AG04450 (cell line): ENCODE results near the gene CRLF3. TPM values are rescaled to one million over a fixed set of nuclear protein-coding genes. Genes with fewer than 3 reads are reported as not detected.
A peak's percentile ranks its signal among the peaks of the same experiment; 100 is the strongest.

Experiments
- CTCF ChIA-PET: fragments of 300-600, 350-600 bp; formaldehyde crosslinking; extraction: SDS; loops from one replicate; lab custom pipeline; 2022; ENCODE audit warnings: antibody characterized with exemption, inconsistent platforms; lab: Charles Lee
- POLR2A ChIA-PET: fragments of 350-600 bp; formaldehyde crosslinking; extraction: SDS; loops from one replicate; lab custom pipeline; 2021; ENCODE audit warnings: antibody characterized with exemption, inconsistent platforms; lab: Yijun Ruan, JAX
- DNase-seq: peaks from one replicate; pipeline ENCODE4 v3.0.0-alpha.2; 2011; ENCODE audit warnings: low read depth, low spot score
- H3K27ac ChIP-seq: one replicate; pipeline ENCODE4 v1.5.1; 2012; ENCODE audit warnings: low read depth, low read length, control low read depth
- H3K27me3 ChIP-seq: one replicate; pipeline ENCODE4 v1.6.0; 2012; ENCODE audit warnings: low read length; ENCODE audit not compliant: control insufficient read depth, insufficient read depth
- H3K4me3 ChIP-seq: 2 replicates; pipeline ENCODE4 v1.5.1; 2011; ENCODE audit warnings: mild to moderate bottlenecking, low read depth, low read length, control low read depth
- H3K9me3 ChIP-seq: 2 replicates; pipeline ENCODE4 v1.5.1; 2012; ENCODE audit warnings: low read length; ENCODE audit not compliant: control insufficient read depth, insufficient read depth
- CTCF ChIP-seq: IDR thresholded peaks from 2 replicates; pipeline ENCODE4 v1.5.1; 2011; ENCODE audit warnings: low read depth, low read length, control low read depth, inconsistent platforms
- polyA plus RNA-seq: library from polyadenylated mRNA; depleted of rRNA; stranded (reverse); fragments of >200 nt; gene quantifications from 2 replicates; pipeline ENCODE4 v1.2.3, GENCODE V29; 2011

Gene CRLF3
- polyA plus RNA-seq, 1 experiment: 10.1 TPM

- POLR2A ChIA-PET: no interaction called here
- H3K27ac ChIP-seq: no peak overlapping the region
- H3K27me3 ChIP-seq: no peaks in the 10 kb centered on the region
- CTCF ChIA-PET: no interaction called here
- TF ChIP-seq CTCF: no peak
- no peaks in the 10 kb centered on the region for H3K9me3 ChIP-seq
- DNase-seq: no peak
- H3K4me3 ChIP-seq: no peak overlapping the region
Observed at GRCh38 chr17:30854146-30854545, 29.7 kb upstream of the CRLF3 start.

- Histone ChIP-seq H3K27ac (no peak overlapping the region), H3K27me3 (no peaks in the 10 kb centered on the region), H3K4me3 (no peak overlapping the region), H3K9me3 (no peaks in the 10 kb centered on the region)
- TF ChIP-seq CTCF: no peak
- ChIA-PET POLR2A (no interaction called here), CTCF (no interaction called here)
- DNase-seq: no peak
Observed at GRCh38 chr17:30848021-30848420, 23.5 kb upstream of the CRLF3 start.

GRCh38 chr17:30840771-30841170 is 16.3 kb upstream of the CRLF3 start:
- no peak for TF ChIP-seq CTCF
- no peak for DNase-seq
- ChIA-PET POLR2A (interaction anchor here (0.7 kb wide), 1 partner anchor 13 kb away, joined by 5 read pairs; no protein-coding TSS in a partner anchor), CTCF (interaction anchor here (0.6 kb wide), 1 partner anchor 15 kb away, joined by 3 read pairs; no protein-coding TSS in a partner anchor)
- Histone ChIP-seq H3K9me3 (no peaks in the 10 kb centered on the region), H3K4me3 (no peak overlapping the region), H3K27me3 (no peaks in the 10 kb centered on the region), H3K27ac (no peak overlapping the region)

GRCh38 chr17:30838202-30838807 is 13.8 kb upstream of the CRLF3 start:
- Histone ChIP-seq H3K9me3 (no peaks in the 10 kb centered on the region), H3K27me3 (no peaks in the 10 kb centered on the region), H3K4me3 (no peak overlapping the region), H3K27ac (no peak overlapping the region)
- DNase-seq: no peak
- POLR2A ChIA-PET: no interaction called here
- CTCF ChIA-PET: no interaction called here
- no peak for TF ChIP-seq CTCF

- H3K27ac ChIP-seq: no peak overlapping the region
- no peak for TF ChIP-seq CTCF
- peaks cover 3% of the 10 kb centered on the region; the same call in 1 of the 2 replicates for H3K9me3 ChIP-seq
- H3K4me3 ChIP-seq: peak overlapping the region; percentile 92
- CTCF ChIA-PET: interaction anchor here (0.6 kb wide), 1 partner anchor 9 kb away, joined by 3 read pairs; no protein-coding TSS in a partner anchor
- POLR2A ChIA-PET: interaction anchor here (1.4 kb wide), 1 partner anchor 263 kb away, joined by 3 read pairs; the partner anchor contains the start of gene NF1
- H3K27me3 ChIP-seq: no peaks in the 10 kb centered on the region
- DNase-seq: no peak
Observed at GRCh38 chr17:30832438-30833124, 8.1 kb upstream of the CRLF3 start.
